Right lobe of liver (tissue), 4 donors: ENCODE results near the gene FEV.
A peak's percentile ranks its signal among the peaks of the same experiment; 100 is the strongest.

Experiments
- CTCF ChIP-seq, 4 donors: fragments of 200-600 bp in 3 of 4; fragments of 450-650 bp in 1 of 4; IDR thresholded peaks; one replicate each; pipeline versions ENCODE4 v1.5.1 to v1.8.0; 2016 to 2022; ENCODE audit warnings: antibody characterized with exemption in 4 of 4, mild to moderate bottlenecking in 2 of 4
- POLR2A ChIP-seq: fragments of 450-650 bp; IDR thresholded peaks from one replicate; pipeline ENCODE4 v1.6.1; 2017; ENCODE audit warnings: antibody characterized with exemption, mild to moderate bottlenecking
- donor health status: DM: no; HTN: no; CAD: no.
- donor health status: DM: no; HTN: no; CAD: no.
- donor health status: DM: no; HTN: yes; CAD: no.

GRCh38 chr2:219010162-219010756, 25.3 kb upstream of the FEV start:
- TF ChIP-seq CTCF (IDR thresholded peaks at IDR 0.05) (peak; percentile 26 to 55 (median 50)), POLR2A (no peak)
